IPS-18c (cell line): ENCODE data around the gene HES1.
"Not testable (repeated sequence)": the region's sequence is repeated elsewhere in the genome, so short reads cannot be mapped to it uniquely, and the experiment has no call there.

Experiments used
- H3K4me3 ChIP-seq: 2 replicates; pipeline ENCODE4 v1.7.0; 2013; ENCODE audit warnings: low read depth, mild to moderate bottlenecking, low read length, moderate library complexity; ENCODE audit not compliant: insufficient read depth
- H3K9me3 ChIP-seq: one replicate; pipeline ENCODE4 v1.6.1; 2013; ENCODE audit warnings: mild to moderate bottlenecking, low read length, moderate library complexity; ENCODE audit not compliant: control insufficient read depth, insufficient read depth

The HES1 gene

DNA sequence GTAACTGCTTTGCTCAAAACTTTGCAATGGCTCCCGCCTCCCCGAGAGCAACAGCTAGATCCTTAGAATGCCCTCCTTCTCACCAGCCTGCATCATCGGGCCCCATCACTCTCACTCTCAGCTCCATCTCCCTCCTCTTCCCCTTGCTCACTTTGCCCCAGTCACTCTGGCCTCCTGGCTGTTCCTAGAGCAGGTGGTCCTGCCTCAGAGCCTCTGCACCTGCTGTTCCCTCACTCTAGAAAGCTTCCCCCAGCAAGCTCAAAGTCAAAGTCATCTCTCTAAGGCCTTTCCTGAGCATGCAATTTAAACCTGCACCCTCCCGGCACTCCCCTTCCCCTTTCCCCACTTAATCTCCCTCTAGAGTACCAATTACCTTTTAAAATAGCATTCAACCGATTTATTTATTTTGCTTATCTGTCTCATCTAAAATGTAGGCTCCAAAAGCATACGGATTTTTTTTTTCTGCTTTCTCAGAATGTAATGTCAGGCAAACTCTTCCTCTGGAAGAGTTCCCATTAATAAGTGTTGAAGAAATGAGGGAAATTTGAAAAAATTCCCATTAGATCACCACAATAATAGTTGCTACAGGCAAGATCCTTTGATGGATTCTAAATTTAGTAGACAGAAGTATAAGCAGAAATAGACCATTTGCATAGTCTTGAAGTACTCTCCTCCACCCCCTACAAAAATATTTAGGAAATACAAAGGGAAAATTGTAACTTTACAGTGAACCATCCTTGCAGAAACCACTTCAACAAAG, 15.9 kb upstream of the HES1 start:
- Histone ChIP-seq H3K9me3 (no peaks in the 10 kb centered on the region), H3K4me3 (no peak overlapping the region)

DNA sequence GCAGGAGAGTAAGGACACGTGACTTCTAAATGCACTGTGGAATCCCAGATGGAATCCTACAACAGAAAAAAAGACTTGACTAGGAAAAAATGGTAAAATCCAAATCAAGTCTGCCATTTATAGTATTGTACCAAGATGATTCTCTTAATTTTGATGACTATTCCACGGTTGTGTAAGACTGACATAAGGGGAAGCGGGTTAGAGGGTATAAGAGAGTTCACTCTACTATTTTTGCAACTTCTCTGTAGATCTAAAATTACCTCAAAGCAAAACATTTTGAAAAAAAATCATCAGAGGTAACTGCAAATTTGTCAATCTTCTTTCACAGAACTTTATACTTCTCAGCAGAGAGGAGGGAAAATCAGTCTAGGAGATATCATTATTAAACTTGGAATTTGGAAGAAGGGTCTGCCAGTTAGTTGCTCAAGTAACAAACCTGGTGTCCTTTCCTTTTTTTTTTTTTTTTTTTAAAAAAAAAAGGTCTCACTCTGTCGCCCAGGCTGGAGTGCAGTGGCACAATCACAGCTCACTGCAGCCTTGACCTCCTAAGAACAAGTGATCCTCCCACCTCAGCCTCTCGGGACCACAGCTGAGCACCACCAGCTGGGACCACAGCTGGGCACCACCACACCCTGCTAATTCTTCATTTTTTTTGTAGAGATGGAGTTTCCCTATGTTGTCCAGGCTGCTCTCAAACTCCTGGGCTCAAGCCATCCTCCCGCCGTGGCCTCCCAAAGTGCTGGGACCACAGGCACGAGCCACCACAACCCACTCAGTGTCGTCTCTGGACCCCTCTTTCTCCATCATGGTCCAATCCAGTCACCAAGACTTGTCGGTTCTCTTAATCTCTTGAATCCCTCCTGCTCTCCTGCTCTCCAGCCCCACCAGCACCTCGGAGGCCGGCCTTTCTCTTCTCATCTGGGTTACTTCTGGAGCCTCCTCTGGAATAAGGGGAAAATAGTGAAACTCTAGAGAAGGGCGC, 14.9 kb upstream of the HES1 start:
- H3K9me3 ChIP-seq: no peaks in the 10 kb centered on the region
- no peak overlapping the region for H3K4me3 ChIP-seq

DNA sequence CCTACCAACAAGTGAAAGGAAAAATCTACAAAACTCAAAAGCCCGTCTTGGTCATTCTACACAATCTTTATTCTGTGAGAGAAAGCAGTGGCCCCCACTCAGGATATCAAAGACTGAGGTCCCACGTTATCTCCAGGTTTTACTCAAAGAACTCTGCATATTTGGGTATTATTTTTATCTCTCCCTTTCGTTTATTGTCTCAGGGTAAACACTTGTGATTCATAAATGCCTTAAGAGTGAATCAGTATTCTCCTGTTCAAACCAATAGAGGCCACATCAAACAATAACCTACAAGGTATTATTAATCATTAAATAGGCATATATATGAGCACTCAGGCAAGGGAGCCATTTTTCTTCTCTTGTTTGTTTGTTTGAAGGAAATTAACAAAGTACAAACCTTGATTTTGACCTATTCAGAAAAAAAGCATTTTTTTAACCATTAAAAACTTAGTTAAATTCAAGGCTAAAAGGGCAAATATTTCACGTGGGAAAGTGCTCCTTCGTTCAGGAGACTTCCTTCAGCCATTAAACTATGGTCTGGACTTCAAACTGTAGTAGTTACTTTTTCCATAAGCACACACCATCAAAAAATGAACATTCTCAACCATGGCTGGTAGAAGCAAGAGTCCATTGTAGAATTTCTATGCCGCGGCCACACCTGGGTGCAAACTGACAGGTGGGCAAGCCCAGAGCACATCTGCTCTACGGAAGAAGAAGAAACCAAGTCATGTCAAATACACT, 13.9 kb upstream of the HES1 start:
- Histone ChIP-seq H3K4me3 (no peak overlapping the region), H3K9me3 (no peaks in the 10 kb centered on the region)

DNA sequence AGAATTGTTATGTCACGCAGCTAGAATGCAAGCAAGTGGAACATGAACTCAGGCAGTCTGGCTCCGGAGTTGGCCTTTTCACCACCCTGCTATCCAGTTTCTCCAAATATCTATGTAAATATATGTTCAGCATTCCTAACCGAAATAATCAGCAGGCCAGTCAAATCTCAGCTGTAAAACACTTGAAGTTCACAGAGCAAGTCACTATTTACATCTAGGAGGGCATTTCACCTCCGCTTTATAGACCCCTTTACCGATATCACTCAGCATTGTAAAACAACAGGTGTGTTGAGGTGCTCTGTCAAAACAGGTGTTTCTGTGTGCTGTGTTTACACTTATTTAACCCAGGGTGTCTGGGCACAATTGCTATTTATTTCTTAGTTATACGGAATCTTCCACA, 12.2 kb upstream of the HES1 start:
- Histone ChIP-seq H3K4me3 (no peak overlapping the region), H3K9me3 (no peaks in the 10 kb centered on the region)

DNA sequence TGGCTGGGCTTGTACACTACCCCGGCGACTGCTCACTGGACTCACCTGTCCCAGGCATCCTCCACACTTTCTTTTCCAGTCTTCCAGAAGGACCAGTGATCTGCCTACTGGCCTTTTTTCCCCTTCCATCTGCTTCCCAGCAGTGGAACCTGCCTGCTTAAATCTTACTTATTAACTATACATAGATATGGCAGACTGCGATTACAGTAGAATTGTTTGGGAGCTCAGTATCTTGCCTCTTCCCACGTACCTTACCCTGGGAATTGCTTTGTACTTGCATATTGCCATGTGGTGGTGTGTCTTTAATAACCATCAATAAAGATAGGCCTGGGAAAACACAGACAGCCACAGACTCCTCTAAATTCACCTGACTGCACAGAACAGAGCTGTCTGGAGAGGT, 11.8 kb upstream of the HES1 start:
- Histone ChIP-seq H3K9me3 (no peaks in the 10 kb centered on the region), H3K4me3 (no peak overlapping the region)

DNA sequence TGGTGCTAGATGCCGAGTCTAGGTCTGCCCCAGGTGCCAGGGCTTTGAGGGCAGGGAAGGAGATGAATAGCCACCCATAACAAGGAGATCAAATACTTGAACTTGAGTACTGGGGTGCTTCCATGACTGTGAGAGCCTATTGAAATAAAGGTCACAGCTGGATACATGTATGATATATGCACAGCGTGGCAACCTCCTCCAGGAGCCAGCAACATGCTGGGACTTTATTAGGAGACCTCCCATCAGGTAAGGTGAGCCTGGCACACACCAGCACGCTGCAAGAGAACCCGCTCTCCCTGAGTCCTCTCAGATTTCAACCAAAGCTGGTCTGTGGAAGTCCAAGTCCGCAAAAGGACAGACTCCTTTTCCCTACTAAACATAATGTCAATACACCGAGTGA, 10.5 kb upstream of the HES1 start:
- Histone ChIP-seq H3K9me3 (no peaks in the 10 kb centered on the region), H3K4me3 (no peak overlapping the region)

DNA sequence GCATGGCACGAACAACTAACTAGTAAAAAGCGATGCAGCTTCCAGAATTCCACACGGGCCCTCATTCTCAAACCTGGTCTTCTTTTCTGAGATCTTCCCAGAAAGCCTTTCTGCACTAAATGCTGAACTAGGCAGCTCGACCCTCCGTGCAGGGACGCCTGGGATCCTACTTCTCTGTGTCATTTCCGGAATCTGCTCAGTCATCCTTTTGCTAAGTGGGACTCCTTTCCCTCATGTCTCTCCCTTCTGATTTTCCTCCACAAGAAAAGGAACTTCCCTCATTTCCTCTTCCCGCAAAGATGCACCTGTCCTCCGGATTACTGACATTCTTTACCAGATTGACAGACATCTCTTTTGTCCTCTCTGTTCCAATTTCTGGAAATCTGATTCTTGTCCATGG, 9.2 kb upstream of the HES1 start:
- Histone ChIP-seq H3K9me3 (no peaks in the 10 kb centered on the region), H3K4me3 (no peak overlapping the region)

DNA sequence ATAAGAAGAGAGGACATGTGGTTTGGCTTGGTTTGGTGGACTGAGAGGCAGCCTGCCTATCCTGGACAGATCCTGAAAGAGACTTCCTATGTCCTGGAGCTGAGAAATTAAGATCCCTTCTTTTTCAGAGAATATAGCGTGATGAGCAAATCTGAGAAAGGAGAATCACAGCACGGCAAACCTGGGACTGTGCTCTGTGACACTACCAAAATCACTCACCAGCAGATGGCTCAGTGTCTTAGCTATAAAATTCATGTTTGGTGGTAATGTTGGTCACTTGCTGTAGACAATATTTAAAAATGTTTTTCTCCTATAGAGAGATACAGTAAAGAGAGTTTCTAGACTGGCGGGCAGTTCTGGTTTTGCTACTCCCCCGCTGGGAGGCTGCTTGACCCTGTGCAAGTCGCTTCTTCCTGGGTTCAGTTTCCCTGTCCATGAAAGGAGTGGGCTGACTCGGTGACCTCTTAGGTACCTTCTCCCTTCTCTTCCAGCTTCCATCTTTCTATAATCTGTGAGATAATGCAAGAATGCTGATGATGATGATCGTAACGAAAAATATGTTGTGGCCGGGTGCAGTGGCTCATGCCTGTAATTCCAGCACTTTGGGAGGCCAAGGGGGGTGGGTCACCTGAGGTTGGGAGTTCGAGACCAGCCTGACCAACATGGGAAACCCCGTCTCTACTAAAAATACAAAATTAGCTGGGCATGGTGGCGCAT, 7.6 kb upstream of the HES1 start:
- Histone ChIP-seq H3K4me3 (no peak overlapping the region), H3K9me3 (no peaks in the 10 kb centered on the region)

DNA sequence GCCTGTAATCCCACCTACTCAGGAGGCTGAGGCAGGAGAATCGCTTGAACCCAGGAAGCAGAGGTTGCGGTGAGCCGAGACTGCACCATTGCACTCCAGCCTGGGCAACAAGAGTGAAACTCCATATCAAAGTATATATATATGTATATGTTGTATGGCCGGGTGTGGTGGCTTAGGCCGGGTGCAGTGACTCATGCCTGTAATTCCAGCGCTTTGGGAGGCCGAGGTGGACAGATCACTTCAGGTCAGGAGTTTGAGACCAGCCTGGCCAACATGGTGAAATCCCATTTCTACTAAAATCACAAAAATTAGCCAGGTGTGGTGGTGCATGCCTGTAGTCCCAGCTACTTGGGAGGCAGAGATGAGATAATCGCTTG, 7.0 kb upstream of the HES1 start:
- H3K4me3 ChIP-seq, H3K9me3 ChIP-seq: not testable (repeated sequence)

DNA sequence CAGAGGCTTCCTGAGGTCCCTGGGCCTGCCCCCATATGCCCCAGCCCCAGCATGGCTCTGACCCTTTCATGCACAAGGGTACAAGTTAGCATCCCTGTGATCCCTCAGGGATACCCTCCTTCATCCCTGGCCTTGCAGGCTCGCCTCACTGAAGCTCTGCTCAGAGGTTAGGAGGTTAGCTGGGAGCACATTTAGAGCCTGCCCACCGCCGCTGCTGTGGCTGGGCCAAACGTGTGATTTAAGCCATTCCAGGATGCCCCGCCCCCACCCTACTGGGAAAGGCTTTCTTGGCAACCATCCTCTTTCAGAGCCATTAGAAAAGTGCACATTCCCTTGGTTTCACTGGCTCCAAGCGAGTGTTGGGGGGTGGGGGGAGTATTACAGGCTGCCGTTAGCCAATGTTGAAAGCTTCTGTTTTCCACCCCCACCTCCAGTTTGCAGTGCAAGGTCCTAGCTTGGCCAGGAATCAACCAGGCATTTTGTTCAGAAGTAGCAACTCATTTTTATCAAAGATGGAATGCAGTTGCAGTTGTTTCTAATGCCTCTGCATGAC, 6.3 kb upstream of the HES1 start:
- no peak overlapping the region for H3K4me3 ChIP-seq
- no peaks in the 10 kb centered on the region for H3K9me3 ChIP-seq

DNA sequence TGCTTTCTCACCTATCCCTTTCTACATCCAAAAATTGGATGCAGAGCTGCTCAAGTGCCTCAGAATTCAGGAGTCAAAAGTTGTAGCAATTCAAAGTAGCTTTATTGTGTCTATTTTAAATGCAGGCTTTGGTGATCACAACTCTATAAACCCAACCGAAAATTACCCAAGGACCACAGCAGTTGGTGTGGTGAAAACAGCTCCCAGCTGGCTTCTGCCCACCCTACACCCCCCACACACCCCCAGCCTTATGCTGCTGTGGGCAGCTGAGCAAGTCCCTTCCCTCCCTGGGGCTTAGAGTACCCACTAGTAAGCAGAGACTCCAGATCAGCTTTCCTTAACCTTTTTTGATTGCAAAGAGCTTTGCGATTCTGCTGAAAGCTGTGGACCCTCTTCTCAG, 5.8 kb upstream of the HES1 start:
- Histone ChIP-seq H3K4me3 (no peak overlapping the region), H3K9me3 (no peaks in the 10 kb centered on the region)

DNA sequence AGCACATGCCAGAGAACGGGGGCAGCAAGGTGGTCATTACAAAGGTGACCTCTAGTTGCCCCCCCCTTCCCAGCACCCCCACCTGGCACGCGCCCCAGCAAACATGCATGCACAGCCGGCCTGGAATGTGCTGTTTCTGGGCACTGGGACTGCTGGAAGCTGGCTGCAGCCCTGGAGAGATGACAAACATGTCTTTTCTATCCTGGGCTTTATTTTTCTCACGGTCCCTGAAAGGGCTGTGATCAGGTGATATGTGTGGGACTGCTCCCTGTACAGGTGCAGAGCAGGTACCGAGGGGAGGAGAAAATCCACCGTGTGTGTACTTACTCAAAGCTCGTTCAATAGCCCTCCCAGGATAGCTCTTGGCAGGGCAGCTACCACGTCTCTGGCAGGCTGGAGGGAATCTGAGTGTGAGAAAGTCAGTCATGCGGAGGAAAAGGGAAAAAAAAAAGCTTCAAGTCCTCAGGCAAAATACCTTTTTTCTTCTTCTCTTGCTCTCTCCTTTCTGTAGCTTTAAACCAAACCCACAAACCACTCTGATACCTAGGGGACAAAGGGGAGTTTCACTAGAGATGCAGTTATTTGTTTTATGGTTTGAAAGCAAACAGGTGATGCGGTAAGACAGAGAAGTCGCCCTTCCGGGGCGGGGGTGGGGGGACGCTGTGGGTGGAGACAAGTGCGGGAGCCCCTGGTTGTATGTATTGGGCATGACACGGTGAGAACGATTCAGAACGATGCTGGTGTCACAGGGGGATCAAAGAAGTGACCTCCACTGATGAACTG, 5.0 kb upstream of the HES1 start:
- H3K9me3 ChIP-seq: no peaks in the 10 kb centered on the region
- no peak overlapping the region for H3K4me3 ChIP-seq

DNA sequence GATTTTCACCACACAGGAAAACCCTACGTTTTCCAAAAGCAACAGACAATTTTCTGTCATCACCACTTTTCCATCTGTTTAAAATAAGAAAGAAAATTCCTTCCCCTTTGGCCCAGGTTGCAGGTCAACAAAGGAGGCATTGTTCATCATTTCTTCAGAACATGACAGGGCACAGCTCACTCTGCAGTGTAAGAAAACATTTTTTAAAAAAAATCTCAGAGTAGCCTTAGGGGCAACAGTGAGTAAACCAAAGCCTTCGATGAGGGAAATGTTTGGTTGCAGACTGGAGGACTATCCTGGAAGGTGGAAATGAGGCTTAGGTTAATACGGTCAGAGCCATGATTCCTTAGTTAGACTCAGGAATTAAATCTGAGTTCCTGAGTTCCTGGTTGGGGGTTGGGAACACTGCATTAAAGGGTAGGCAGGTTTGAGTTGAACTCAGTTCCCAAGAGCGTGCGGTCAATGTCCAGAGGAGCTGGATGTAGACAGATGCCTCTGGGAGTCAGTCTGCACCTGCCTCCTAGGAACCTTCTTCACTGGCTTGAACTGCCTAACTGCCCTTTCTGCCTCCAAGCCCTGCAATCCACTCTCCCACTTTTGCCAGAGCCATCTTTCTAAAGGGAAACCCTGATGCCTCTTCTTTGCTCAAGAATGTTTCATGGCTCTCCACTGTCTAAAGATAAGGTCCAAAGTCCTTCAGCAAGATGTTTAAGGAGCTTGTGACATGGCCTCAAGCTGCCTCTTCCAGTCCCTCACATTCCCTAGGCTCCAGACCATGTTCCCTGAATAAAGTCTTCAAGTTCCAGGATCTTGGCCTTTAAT, 3.3 kb upstream of the HES1 start:
- Histone ChIP-seq H3K9me3 (no peaks in the 10 kb centered on the region), H3K4me3 (peak overlapping the region; percentile 15; the same call in 1 of the 2 replicates)

DNA sequence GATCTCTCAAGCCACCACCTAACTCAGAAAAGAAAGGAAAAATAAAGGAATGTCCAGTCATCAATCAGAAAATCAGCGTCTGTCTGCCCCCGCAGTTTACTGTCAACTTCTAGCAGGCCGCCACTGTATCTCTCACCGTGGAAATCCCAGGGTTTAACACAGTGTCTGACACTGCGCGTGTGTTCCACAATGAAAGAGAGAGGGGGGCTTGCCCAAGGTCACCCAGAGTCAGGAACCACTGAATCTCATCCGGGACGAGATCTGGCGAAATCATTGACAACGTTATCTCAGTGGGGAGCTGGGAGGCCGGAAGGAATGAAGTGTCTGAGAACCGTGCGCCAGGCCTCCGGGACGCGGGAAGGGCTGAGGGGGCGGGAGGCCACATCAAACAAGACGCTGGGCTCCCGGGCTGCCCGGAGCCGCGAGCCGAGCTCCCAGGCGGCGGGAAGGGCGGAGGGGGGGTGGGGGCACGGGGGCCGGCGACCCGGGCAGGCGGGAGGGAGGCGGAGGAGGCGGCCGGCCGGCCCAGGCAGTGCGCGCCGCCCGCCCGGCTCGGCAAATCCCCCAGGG, 2.2 kb upstream of the HES1 start:
- Histone ChIP-seq H3K9me3 (no peaks in the 10 kb centered on the region), H3K4me3 (peak overlapping the region; percentile 40)

DNA sequence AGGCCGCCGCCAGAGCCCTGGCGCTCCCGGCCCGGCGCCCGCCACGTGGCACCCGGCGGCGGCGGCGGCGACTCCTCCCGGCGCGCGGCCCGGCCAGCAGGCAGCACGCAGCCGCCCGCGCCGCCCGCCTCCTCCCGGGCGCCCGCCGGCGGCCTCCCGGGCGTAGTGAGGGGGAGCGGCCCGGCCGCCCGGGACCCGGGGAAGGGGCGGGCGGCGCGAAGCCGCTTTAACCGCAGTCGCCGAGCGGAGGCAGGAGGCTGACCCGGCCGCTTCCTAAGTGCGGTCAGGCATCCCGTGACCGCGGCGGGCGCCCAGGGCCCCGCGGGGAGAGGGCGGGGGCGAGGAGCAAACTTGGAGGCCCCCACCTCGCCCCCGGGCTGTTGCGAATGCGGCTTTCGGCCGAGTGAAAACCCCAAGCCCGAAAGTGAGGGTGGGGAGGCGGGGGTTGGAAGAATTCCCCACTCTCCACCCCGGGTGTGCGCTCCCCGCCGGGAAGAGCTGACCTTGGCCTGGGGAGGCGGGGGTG, 1.7 kb upstream of the HES1 start:
- Histone ChIP-seq H3K4me3 (peak overlapping the region; percentile 52; the same call in 1 of the 2 replicates), H3K9me3 (no peaks in the 10 kb centered on the region)
